DND-41 (cell line): ENCODE measurements around the gene SH3BP1.
"Not testable (repeated sequence)": the region's sequence is repeated elsewhere in the genome, so short reads cannot be mapped to it uniquely, and the experiment has no call there.

Source experiments
- EZH2 ChIP-seq: IDR thresholded peaks from 3 replicates; pipeline ENCODE4 v1.6.1; 2012; ENCODE audit warnings: borderline replicate concordance, low read depth, mild to moderate bottlenecking, moderate library complexity, low read length, inconsistent platforms; ENCODE audit not compliant: severe bottlenecking
- TF ChIP-seq, protein P1 (sequence below): IDR thresholded peaks from 2 replicates; pipeline ENCODE4 v1.5.1; 2012; ENCODE audit warnings: borderline replicate concordance, low read length, moderate library complexity, mild to moderate bottlenecking; ENCODE audit not compliant: poor library complexity, severe bottlenecking; ENCODE audit errors: extremely low read depth

GRCh38 chr22:37656583-37656982 is 17.1 kb downstream of the SH3BP1 start:
- TF ChIP-seq, protein P1, sequence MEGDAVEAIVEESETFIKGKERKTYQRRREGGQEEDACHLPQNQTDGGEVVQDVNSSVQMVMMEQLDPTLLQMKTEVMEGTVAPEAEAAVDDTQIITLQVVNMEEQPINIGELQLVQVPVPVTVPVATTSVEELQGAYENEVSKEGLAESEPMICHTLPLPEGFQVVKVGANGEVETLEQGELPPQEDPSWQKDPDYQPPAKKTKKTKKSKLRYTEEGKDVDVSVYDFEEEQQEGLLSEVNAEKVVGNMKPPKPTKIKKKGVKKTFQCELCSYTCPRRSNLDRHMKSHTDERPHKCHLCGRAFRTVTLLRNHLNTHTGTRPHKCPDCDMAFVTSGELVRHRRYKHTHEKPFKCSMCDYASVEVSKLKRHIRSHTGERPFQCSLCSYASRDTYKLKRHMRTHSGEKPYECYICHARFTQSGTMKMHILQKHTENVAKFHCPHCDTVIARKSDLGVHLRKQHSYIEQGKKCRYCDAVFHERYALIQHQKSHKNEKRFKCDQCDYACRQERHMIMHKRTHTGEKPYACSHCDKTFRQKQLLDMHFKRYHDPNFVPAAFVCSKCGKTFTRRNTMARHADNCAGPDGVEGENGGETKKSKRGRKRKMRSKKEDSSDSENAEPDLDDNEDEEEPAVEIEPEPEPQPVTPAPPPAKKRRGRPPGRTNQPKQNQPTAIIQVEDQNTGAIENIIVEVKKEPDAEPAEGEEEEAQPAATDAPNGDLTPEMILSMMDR, result not testable (repeated sequence)
- TF ChIP-seq EZH2, result not testable (repeated sequence)
